Trophoblast cell (in vitro differentiated cells and primary cell): ENCODE data around the gene CD177.
"Not testable (repeated sequence)": the region's sequence is repeated elsewhere in the genome, so short reads cannot be mapped to it uniquely, and the experiment has no call there.

ENCODE experiments used
- DNase-seq, 2 donors: peaks; one replicate each; pipeline ENCODE4 v3.0.0-alpha.2; 2016
- H2AFZ ChIP-seq: 2 replicates; pipeline ENCODE4 v1.6.1; 2013; ENCODE audit warnings: low read length, moderate library complexity, mild to moderate bottlenecking; ENCODE audit not compliant: insufficient read depth, poor library complexity
- H2AK5ac ChIP-seq: 2 replicates; pipeline ENCODE4 v1.6.1; 2013; ENCODE audit warnings: mild to moderate bottlenecking, low read length
- H2BK120ac ChIP-seq: 2 replicates; pipeline ENCODE4 v1.6.1; 2013; ENCODE audit warnings: low read length, mild to moderate bottlenecking, moderate library complexity; ENCODE audit not compliant: insufficient read depth, poor library complexity
- H2BK12ac ChIP-seq: 2 replicates; pipeline ENCODE4 v1.6.1; 2013; ENCODE audit warnings: mild to moderate bottlenecking, low read length, moderate library complexity
- H2BK5ac ChIP-seq: 2 replicates; pipeline ENCODE4 v1.6.1; 2013; ENCODE audit warnings: low read length, low read depth, moderate library complexity, mild to moderate bottlenecking; ENCODE audit not compliant: poor library complexity
- H3K14ac ChIP-seq: 2 replicates; pipeline ENCODE4 v1.6.1; 2013; ENCODE audit warnings: mild to moderate bottlenecking, low read length
- H3K18ac ChIP-seq: 2 replicates; pipeline ENCODE4 v1.6.1; 2013; ENCODE audit warnings: mild to moderate bottlenecking, low read length
- H3K23ac ChIP-seq: 2 replicates; pipeline ENCODE4 v1.6.1; 2013; ENCODE audit warnings: low read length
- H3K27ac ChIP-seq: 2 replicates; pipeline ENCODE4 v1.5.1; 2013; ENCODE audit warnings: low read depth, mild to moderate bottlenecking, inconsistent platforms, low read length, moderate library complexity
- H3K27me3 ChIP-seq: 2 replicates; pipeline ENCODE4 v1.6.1; 2013; ENCODE audit warnings: inconsistent platforms, mild to moderate bottlenecking, low read length, moderate library complexity; ENCODE audit not compliant: insufficient read depth
- H3K36me3 ChIP-seq, 2 experiments: 1 replicate in 1 of 2; 2 replicates in 1 of 2; pipeline ENCODE4 v1.6.1; 2013; ENCODE audit warnings: low read length in 2 of 2, mild to moderate bottlenecking in 2 of 2, moderate library complexity in 1 of 2; ENCODE audit not compliant: insufficient read depth in 2 of 2, control insufficient read depth in 1 of 2
- H3K4ac ChIP-seq: 2 replicates; pipeline ENCODE4 v1.6.1; 2013; ENCODE audit warnings: low read depth, mild to moderate bottlenecking, low read length, moderate library complexity
- H3K4me1 ChIP-seq, 2 experiments: 1 replicate in 1 of 2; 2 replicates in 1 of 2; pipeline ENCODE4 v1.6.1; 2013; ENCODE audit warnings: low read length in 2 of 2, mild to moderate bottlenecking in 2 of 2, moderate library complexity in 1 of 2; ENCODE audit not compliant: insufficient read depth in 2 of 2, control insufficient read depth in 1 of 2
- H3K4me2 ChIP-seq: 2 replicates; pipeline ENCODE4 v1.6.1; 2013; ENCODE audit warnings: inconsistent platforms, mild to moderate bottlenecking, low read length, moderate library complexity
- H3K4me3 ChIP-seq: 2 replicates; pipeline ENCODE4 v1.5.1; 2013; ENCODE audit warnings: mild to moderate bottlenecking, low read depth, low read length, inconsistent platforms
- H3K79me1 ChIP-seq: one replicate; pipeline ENCODE4 v1.6.1; 2013; ENCODE audit warnings: low read length
- H3K79me2 ChIP-seq: 2 replicates; pipeline ENCODE4 v1.6.1; 2013; ENCODE audit warnings: low read length, mild to moderate bottlenecking; ENCODE audit not compliant: control insufficient read depth, insufficient read depth, poor library complexity
- H3K9ac ChIP-seq: 2 replicates; pipeline ENCODE4 v1.6.1; 2013; ENCODE audit warnings: mild to moderate bottlenecking, low read length
- H3K9me3 ChIP-seq: 2 replicates; pipeline ENCODE4 v1.6.1; 2013; ENCODE audit warnings: low read depth, mild to moderate bottlenecking, control low read depth, inconsistent platforms, low read length; ENCODE audit not compliant: insufficient read depth
- H4K12ac ChIP-seq: 2 replicates; pipeline ENCODE4 v1.6.1; 2013; ENCODE audit warnings: low read depth, mild to moderate bottlenecking, low read length, moderate library complexity
- H4K8ac ChIP-seq: 2 replicates; pipeline ENCODE4 v1.6.1; 2013; ENCODE audit warnings: low read depth, mild to moderate bottlenecking, low read length, moderate library complexity
- H4K91ac ChIP-seq: one replicate; pipeline ENCODE4 v1.6.1; 2013; ENCODE audit warnings: low read depth, mild to moderate bottlenecking, low read length, moderate library complexity
- WGBS: extraction: QIAGEN DNeasy Blood & Tissue Kit; methylation state at CpG from one replicate; pipeline ENCODE4 v1.1.7; 2013; ENCODE audit warnings: missing lambda C conversion rate; ENCODE audit not compliant: insufficient read length, insufficient coverage; ENCODE audit errors: extremely low coverage; 5-methylcytosine and 5-hydroxymethylcytosine counted together

CD177 gene

DNA sequence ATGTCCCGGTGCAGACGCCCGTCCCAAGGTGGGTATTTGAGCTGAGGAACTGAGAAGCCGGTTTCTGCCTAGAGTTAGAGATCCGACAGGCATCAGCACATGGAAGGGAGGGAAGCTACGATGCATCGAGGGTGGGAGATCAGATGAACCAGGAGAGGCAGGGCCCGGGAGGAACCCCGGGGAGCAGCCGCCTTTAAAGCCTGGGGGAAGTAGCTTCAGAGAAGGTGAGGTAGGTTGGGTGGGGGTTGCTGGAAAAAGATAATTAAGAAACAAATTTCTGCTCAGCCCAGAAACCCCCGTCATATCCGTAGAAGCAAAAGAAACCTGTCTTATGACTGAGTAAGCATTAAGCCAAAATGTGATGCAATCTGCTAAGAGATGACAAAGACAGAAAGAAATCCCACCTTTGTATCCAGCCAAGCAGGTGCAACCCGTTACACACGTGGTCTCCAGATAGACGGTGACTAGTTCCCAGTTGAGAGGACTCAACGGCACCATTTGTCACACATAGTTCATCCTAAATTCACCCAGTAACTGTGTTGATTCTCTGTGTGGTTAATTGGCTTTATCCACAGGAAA, 9.1 kb upstream of the CD177 start:
- not testable (repeated sequence) for H4K91ac ChIP-seq, H3K27ac ChIP-seq, H2BK120ac ChIP-seq, H2AFZ ChIP-seq, H3K4me1 ChIP-seq, H2BK5ac ChIP-seq, H3K18ac ChIP-seq, H3K23ac ChIP-seq, H3K9me3 ChIP-seq, H3K4ac ChIP-seq, H2AK5ac ChIP-seq, H3K4me3 ChIP-seq, H3K14ac ChIP-seq, H3K79me2 ChIP-seq, H3K9ac ChIP-seq, H4K8ac ChIP-seq, H3K4me2 ChIP-seq, H3K79me1 ChIP-seq, H3K36me3 ChIP-seq, H4K12ac ChIP-seq, H2BK12ac ChIP-seq, H3K27me3 ChIP-seq
- WGBS: no CpG with 5 or more reads among the region's 16 CpGs
- DNase-seq: peak; percentile 36 to 58

DNA sequence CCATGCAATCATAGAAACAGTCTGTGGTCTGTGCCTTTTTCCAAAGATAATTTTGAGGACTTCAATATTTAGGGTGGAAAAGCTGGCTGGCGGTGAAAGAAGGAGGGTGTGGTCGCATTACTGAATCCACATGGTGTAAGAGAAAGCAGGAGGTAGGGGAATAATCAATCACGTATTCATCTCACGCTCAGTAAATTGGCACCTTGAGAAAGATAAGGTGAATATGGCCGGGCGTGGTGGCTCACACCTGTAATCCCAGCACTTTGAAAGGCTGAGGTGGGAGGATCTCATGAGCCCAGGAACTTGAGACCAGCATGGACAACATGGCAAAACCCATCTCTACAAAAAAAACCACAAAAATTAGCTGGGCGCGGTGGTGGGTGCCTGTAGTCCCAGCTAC, 3.7 kb upstream of the CD177 start:
- not testable (repeated sequence) for H3K79me1 ChIP-seq, H3K4me3 ChIP-seq, H3K4me2 ChIP-seq, H3K18ac ChIP-seq, H3K23ac ChIP-seq, H3K4ac ChIP-seq, H3K9ac ChIP-seq, H3K27ac ChIP-seq, H3K27me3 ChIP-seq, H2BK120ac ChIP-seq, H3K36me3 ChIP-seq, H3K4me1 ChIP-seq, H3K79me2 ChIP-seq, H2AFZ ChIP-seq, H3K9me3 ChIP-seq, H4K12ac ChIP-seq, H4K8ac ChIP-seq, H2AK5ac ChIP-seq, H3K14ac ChIP-seq, H2BK12ac ChIP-seq, DNase-seq, H4K91ac ChIP-seq, H2BK5ac ChIP-seq
- no CpG with 5 or more reads among the region's 8 CpGs for WGBS

DNA sequence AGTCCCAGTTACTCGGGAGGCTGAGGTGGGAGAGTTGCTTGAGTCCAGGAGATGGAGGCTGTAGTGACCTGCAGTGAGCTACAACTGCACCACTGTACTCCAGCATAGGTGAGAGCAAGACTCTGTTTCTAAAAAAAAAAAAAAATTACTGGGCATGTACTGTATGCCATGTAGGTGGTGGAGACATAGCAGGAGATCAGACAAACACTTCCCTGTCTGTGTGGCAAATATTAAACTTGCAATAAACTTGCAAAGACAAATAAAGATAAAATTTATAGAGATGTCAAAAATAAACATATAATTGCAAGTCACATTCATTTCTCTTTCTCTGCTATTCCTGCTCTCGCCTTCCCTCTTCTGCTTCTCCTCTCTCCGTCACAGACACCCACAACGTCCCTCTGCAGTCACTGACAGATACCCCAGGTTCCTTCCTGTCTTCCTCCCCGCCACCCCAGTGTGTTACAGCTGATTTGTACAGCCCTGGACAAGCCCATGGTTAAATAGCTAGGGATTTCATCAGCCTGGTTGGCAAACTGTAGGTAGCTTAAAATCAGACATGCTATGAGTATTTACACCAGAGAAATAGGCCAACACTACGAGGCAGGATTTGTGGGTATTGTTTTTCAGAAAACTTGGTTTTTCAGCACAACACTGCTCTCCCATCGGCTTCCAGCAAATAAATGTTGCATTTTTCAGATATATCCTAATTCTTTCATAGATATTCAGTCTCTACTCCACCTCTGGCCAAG, 1.3 kb upstream of the CD177 start:
- H3K79me1 ChIP-seq: no peaks in the 10 kb centered on the region
- no peak for DNase-seq
- no peak overlapping the region for H3K4ac ChIP-seq
- no peak overlapping the region for H4K8ac ChIP-seq
- H3K9me3 ChIP-seq: no peaks in the 10 kb centered on the region
- H3K36me3 ChIP-seq: no peaks in the 10 kb centered on the region
- no CpG with 5 or more reads among the region's 7 CpGs for WGBS
- H3K18ac ChIP-seq: no peak overlapping the region
- no peak overlapping the region for H2BK5ac ChIP-seq
- H4K12ac ChIP-seq: no peak overlapping the region
- H3K27ac ChIP-seq: no peak overlapping the region
- H3K23ac ChIP-seq: no peak overlapping the region
- no peak overlapping the region for H3K14ac ChIP-seq
- no peak overlapping the region for H2BK120ac ChIP-seq
- no peaks in the 10 kb centered on the region for H3K79me2 ChIP-seq
- no peak overlapping the region for H2AFZ ChIP-seq
- H2BK12ac ChIP-seq: no peak overlapping the region
- H3K27me3 ChIP-seq: peaks cover 7% of the 10 kb centered on the region
- H3K4me2 ChIP-seq: no peak overlapping the region
- H2AK5ac ChIP-seq: no peak overlapping the region
- no peak overlapping the region for H3K4me3 ChIP-seq
- peaks cover 2 to 4% of the 10 kb centered on the region in 2 experiments for H3K4me1 ChIP-seq
- no peak overlapping the region for H4K91ac ChIP-seq
- H3K9ac ChIP-seq: no peak overlapping the region

DNA sequence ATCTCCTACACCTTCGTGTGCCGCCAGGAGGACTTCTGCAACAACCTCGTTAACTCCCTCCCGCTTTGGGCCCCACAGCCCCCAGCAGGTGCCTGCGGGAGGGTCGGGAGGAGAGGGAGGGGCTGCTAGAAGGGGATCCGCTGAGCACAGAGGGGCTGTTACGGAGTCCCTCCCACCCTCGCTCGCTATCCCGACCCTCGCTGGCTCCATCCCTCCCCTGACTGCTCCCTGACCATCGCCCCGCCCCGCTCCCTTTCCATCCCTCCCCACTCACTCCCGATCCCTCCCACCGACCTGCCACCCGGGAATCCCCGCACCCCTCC, 780 bp downstream of the CD177 start:
- H3K9me3 ChIP-seq: no peaks in the 10 kb centered on the region
- no CpG with 5 or more reads among the region's 19 CpGs for WGBS

More for the DNA sequence above, 780 bp downstream of the CD177 start:
- H2AFZ ChIP-seq: no peak overlapping the region
- no peak overlapping the region for H3K4me3 ChIP-seq
- H2BK5ac ChIP-seq: no peak overlapping the region
- no peak for DNase-seq
- no peak overlapping the region for H2BK120ac ChIP-seq
- H3K79me1 ChIP-seq: no peaks in the 10 kb centered on the region
- H4K8ac ChIP-seq: no peak overlapping the region
- no peaks in the 10 kb centered on the region for H3K36me3 ChIP-seq
- H3K9ac ChIP-seq: no peak overlapping the region
- H2BK12ac ChIP-seq: no peak overlapping the region
- H3K14ac ChIP-seq: no peak overlapping the region
- H2AK5ac ChIP-seq: no peak overlapping the region
- H3K27ac ChIP-seq: no peak overlapping the region
- H3K4ac ChIP-seq: no peak overlapping the region
- H4K91ac ChIP-seq: no peak overlapping the region
- no peak overlapping the region for H4K12ac ChIP-seq
- H3K23ac ChIP-seq: no peak overlapping the region
- H3K18ac ChIP-seq: no peak overlapping the region
- H3K4me1 ChIP-seq: peaks cover 2 to 4% of the 10 kb centered on the region in 2 experiments
- H3K4me2 ChIP-seq: peak overlapping the region; percentile 25
- H3K27me3 ChIP-seq: peaks cover 7% of the 10 kb centered on the region
- H3K79me2 ChIP-seq: no peaks in the 10 kb centered on the region
